Esophagus muscularis mucosa (tissue), 4 donors: ENCODE data around the gene NNMT.

Experiments used
- CTCF ChIP-seq, 3 experiments: fragments of 200-600 bp in 2 of 3; fragments of 450-650 bp in 1 of 3; sonication (generic) in 2 of 3; IDR thresholded peaks; one replicate each; pipeline ENCODE4 v1.5.1; 2017 to 2019; ENCODE audit warnings: antibody characterized with exemption in 3 of 3, mild to moderate bottlenecking in 2 of 3, moderate library complexity in 1 of 3
- EP300 ChIP-seq: sonication (generic); formaldehyde crosslinking; IDR thresholded peaks from one replicate; pipeline ENCODE4 v1.6.1; 2017; ENCODE audit warnings: antibody characterized with exemption
- POLR2A ChIP-seq: fragments of 450-650 bp; IDR thresholded peaks from one replicate; pipeline ENCODE4 v1.6.1; 2017; ENCODE audit warnings: antibody characterized with exemption, moderate library complexity, mild to moderate bottlenecking, low read depth
- POLR2AphosphoS5 ChIP-seq, 2 donors: sonication (generic); formaldehyde crosslinking; IDR thresholded peaks; one replicate each; pipeline ENCODE4 v1.6.1; 2017; ENCODE audit warnings: antibody characterized with exemption in 2 of 2

GRCh38 chr11:114319716-114320328 is 23.6 kb downstream of the NNMT start:
- TF ChIP-seq CTCF (IDR thresholded peaks at IDR 0.05): no peak
- TF ChIP-seq EP300: no peak
- TF ChIP-seq POLR2A: no peak
- no peak for TF ChIP-seq POLR2AphosphoS5 (IDR thresholded peaks at IDR 0.05)
